ENCODE measurements around the gene GFM2. TPM values are rescaled to one million over a fixed set of nuclear protein-coding genes. Genes with fewer than 3 reads are reported as not detected.

The GFM2 gene
- total and polyA plus RNA-seq, 2 of the 8 experiments (the other 6 are each of a cell fraction or from before 2014, with no cell fraction given): 17.8 to 30.6 TPM

DNA sequence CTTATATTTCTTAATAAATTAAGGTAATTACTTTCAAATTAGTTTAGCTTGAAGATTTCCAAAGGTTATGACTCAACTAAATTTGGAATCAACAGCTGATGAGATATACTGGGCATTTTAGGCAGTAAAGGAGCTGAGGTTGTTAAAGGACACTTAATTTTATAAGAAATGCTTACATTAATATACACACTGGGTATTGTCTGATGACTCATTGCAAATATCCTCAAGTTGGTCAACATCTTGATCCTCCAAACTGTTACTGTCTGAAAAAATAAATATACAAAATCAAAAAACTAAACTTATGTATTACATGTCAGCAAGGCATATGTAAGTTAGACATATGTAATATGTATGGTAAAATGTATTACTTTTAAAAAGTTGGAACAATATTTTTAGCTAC lies 3.4 kb downstream of the GFM2 start (continued):
- TF ChIP-seq, protein P1, sequence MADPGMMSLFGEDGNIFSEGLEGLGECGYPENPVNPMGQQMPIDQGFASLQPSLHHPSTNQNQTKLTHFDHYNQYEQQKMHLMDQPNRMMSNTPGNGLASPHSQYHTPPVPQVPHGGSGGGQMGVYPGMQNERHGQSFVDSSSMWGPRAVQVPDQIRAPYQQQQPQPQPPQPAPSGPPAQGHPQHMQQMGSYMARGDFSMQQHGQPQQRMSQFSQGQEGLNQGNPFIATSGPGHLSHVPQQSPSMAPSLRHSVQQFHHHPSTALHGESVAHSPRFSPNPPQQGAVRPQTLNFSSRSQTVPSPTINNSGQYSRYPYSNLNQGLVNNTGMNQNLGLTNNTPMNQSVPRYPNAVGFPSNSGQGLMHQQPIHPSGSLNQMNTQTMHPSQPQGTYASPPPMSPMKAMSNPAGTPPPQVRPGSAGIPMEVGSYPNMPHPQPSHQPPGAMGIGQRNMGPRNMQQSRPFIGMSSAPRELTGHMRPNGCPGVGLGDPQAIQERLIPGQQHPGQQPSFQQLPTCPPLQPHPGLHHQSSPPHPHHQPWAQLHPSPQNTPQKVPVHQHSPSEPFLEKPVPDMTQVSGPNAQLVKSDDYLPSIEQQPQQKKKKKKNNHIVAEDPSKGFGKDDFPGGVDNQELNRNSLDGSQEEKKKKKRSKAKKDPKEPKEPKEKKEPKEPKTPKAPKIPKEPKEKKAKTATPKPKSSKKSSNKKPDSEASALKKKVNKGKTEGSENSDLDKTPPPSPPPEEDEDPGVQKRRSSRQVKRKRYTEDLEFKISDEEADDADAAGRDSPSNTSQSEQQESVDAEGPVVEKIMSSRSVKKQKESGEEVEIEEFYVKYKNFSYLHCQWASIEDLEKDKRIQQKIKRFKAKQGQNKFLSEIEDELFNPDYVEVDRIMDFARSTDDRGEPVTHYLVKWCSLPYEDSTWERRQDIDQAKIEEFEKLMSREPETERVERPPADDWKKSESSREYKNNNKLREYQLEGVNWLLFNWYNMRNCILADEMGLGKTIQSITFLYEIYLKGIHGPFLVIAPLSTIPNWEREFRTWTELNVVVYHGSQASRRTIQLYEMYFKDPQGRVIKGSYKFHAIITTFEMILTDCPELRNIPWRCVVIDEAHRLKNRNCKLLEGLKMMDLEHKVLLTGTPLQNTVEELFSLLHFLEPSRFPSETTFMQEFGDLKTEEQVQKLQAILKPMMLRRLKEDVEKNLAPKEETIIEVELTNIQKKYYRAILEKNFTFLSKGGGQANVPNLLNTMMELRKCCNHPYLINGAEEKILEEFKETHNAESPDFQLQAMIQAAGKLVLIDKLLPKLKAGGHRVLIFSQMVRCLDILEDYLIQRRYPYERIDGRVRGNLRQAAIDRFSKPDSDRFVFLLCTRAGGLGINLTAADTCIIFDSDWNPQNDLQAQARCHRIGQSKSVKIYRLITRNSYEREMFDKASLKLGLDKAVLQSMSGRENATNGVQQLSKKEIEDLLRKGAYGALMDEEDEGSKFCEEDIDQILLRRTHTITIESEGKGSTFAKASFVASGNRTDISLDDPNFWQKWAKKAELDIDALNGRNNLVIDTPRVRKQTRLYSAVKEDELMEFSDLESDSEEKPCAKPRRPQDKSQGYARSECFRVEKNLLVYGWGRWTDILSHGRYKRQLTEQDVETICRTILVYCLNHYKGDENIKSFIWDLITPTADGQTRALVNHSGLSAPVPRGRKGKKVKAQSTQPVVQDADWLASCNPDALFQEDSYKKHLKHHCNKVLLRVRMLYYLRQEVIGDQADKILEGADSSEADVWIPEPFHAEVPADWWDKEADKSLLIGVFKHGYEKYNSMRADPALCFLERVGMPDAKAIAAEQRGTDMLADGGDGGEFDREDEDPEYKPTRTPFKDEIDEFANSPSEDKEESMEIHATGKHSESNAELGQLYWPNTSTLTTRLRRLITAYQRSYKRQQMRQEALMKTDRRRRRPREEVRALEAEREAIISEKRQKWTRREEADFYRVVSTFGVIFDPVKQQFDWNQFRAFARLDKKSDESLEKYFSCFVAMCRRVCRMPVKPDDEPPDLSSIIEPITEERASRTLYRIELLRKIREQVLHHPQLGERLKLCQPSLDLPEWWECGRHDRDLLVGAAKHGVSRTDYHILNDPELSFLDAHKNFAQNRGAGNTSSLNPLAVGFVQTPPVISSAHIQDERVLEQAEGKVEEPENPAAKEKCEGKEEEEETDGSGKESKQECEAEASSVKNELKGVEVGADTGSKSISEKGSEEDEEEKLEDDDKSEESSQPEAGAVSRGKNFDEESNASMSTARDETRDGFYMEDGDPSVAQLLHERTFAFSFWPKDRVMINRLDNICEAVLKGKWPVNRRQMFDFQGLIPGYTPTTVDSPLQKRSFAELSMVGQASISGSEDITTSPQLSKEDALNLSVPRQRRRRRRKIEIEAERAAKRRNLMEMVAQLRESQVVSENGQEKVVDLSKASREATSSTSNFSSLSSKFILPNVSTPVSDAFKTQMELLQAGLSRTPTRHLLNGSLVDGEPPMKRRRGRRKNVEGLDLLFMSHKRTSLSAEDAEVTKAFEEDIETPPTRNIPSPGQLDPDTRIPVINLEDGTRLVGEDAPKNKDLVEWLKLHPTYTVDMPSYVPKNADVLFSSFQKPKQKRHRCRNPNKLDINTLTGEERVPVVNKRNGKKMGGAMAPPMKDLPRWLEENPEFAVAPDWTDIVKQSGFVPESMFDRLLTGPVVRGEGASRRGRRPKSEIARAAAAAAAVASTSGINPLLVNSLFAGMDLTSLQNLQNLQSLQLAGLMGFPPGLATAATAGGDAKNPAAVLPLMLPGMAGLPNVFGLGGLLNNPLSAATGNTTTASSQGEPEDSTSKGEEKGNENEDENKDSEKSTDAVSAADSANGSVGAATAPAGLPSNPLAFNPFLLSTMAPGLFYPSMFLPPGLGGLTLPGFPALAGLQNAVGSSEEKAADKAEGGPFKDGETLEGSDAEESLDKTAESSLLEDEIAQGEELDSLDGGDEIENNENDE (IDR thresholded peaks at IDR 0.05; ENCODE audit: insufficient replicate concordance, low read length): no peak
- TF ChIP-seq SUZ12 (IDR thresholded peaks at IDR 0.05; ENCODE audit: low read length) (no peak), KDM4A (IDR thresholded peaks at IDR 0.05; ENCODE audit: low read depth, low read length, severe bottlenecking) (no peak), SIN3A (conservative IDR thresholded peaks at IDR 0.05 in 1 of 2, IDR thresholded peaks at IDR 0.05 in 1 of 2; ENCODE audit: low read depth in 1 of 2, low read length in 2 of 2) (no peak), SRF (IDR thresholded peaks at IDR 0.05; ENCODE audit: low read depth, low read length) (no peak), ATF2 (IDR thresholded peaks at IDR 0.05; ENCODE audit: low read length) (no peak), SP2 (IDR thresholded peaks at IDR 0.05; ENCODE audit: low read length) (no peak), CHD2 (IDR thresholded peaks at IDR 0.05; ENCODE audit: low read length) (no peak)
